ENCODE data around the gene ZNF785.
"Not testable (repeated sequence)": the region's sequence is repeated elsewhere in the genome, so short reads cannot be mapped to it uniquely, and the experiment has no call there.

- TF ChIP-seq ZNF274 (IDR thresholded peaks at IDR 0.05; ENCODE audit: low read depth, low read length); YY1 (IDR thresholded peaks at IDR 0.05; ENCODE audit: insufficient read depth, insufficient read length): not testable (repeated sequence)
Measured at GRCh38 chr16:30632454-30632853, 47.0 kb upstream of the ZNF785 start.
